H1 (cell line): ENCODE data around the gene PATJ. TPM values are rescaled to one million over a fixed set of nuclear protein-coding genes. Genes with fewer than 3 reads are reported as not detected.

Source experiments
- HDAC6 ChIP-seq: IDR thresholded peaks from one replicate; pipeline ENCODE4 v1.7.1; 2012; ENCODE audit warnings: low read depth, mild to moderate bottlenecking, inconsistent platforms, low read length, moderate library complexity
- MAFK ChIP-seq: IDR thresholded peaks from 2 replicates; pipeline ENCODE4 v1.6.1; 2012; ENCODE audit warnings: low read depth, mild to moderate bottlenecking, improper control_type of control experiment, low read length
- PHF8 ChIP-seq: fragments of 200-600 bp; sonication (generic); conservative IDR thresholded peaks from 2 replicates; pipeline ENCODE4 v1.7.1; 2012; ENCODE audit warnings: low read depth, mild to moderate bottlenecking, inconsistent platforms, low read length, moderate library complexity
- TAF7 ChIP-seq: optimal IDR thresholded peaks from 2 replicates; pipeline ENCODE3; 2011; ENCODE audit warnings: low read depth, mild to moderate bottlenecking, inconsistent platforms, low read length, moderate library complexity, borderline replicate concordance
- polyA plus RNA-seq, 7 experiments: library from polyadenylated mRNA; depleted of rRNA in 3 of 7; stranded (reverse) in 5 of 7; unstranded in 2 of 7; fragments of >200 nt in 5 of 7; fragments of 200-250 nt in 2 of 7; gene quantifications; 1 replicate in 5 of 7; 2 replicates in 1 of 7; 4 replicates in 1 of 7; pipeline versions ENCODE4 v1.2.1 to v1.2.3, GENCODE V29; 2011 to 2013; ENCODE audit warnings: missing spikeins in 2 of 7, mixed read lengths in 2 of 7
- total RNA-seq: library from RNA; stranded (reverse); fragmentation: NEBNext Ultra II Directional; extraction: Animal tissue kit (Norgen Biotek cat#: 25700); gene quantifications from 2 replicates; pipeline ENCODE4 v1.2.1, GENCODE V29; 2021
- TF ChIP-seq, protein P1 (sequence below), 3 experiments: IDR thresholded peaks; 1 replicate in 2 of 3; 2 replicates in 1 of 3; pipeline versions ENCODE4 v1.5.1 to v1.6.1; 2011; ENCODE audit warnings: low read length in 3 of 3, mild to moderate bottlenecking in 3 of 3, inconsistent platforms in 2 of 3, low read depth in 1 of 3, moderate library complexity in 1 of 3; ENCODE audit not compliant: insufficient read depth in 1 of 3; ENCODE audit errors: control extremely low read depth in 1 of 3
- TF ChIP-seq, protein P2 (sequence below): IDR thresholded peaks from 2 replicates; pipeline ENCODE4 v1.6.1; 2011; ENCODE audit warnings: low read length, improper control_type of control experiment

Gene PATJ
- total and polyA plus RNA-seq, 2 of the 8 experiments (the other 6 are each of a cell fraction or from before 2014, with no cell fraction given) = 8.2 to 55.6 TPM

DNA sequence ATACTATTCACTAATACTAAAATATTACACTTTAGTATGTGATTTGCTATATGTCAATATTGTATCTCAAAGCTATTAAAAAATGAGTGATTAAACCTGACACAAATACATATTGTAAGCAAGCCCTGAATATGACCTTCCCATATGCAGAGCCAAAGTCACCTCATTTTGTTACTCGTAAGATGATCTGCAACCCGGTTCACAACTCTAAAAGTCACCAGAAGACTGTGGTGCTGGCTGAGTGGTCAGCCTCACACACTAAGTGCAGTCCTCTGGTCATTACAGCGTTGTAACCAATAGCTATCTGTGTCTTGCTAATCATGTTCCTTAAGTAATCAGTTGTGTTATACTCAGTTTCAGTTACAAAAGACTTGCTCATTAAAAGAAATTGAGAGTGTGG, 254.8 kb downstream of the PATJ start (continued):
- TF ChIP-seq HDAC6 (no peak), TAF7 (no peak), MAFK (no peak), PHF8 (no peak)
- TF ChIP-seq, protein P1, sequence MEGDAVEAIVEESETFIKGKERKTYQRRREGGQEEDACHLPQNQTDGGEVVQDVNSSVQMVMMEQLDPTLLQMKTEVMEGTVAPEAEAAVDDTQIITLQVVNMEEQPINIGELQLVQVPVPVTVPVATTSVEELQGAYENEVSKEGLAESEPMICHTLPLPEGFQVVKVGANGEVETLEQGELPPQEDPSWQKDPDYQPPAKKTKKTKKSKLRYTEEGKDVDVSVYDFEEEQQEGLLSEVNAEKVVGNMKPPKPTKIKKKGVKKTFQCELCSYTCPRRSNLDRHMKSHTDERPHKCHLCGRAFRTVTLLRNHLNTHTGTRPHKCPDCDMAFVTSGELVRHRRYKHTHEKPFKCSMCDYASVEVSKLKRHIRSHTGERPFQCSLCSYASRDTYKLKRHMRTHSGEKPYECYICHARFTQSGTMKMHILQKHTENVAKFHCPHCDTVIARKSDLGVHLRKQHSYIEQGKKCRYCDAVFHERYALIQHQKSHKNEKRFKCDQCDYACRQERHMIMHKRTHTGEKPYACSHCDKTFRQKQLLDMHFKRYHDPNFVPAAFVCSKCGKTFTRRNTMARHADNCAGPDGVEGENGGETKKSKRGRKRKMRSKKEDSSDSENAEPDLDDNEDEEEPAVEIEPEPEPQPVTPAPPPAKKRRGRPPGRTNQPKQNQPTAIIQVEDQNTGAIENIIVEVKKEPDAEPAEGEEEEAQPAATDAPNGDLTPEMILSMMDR (IDR thresholded peaks at IDR 0.05; ENCODE audit: control extremely low read depth in 1 of 3, insufficient read depth in 1 of 3, low read depth in 1 of 3, low read length in 3 of 3) = no peak
- TF ChIP-seq, protein P2, sequence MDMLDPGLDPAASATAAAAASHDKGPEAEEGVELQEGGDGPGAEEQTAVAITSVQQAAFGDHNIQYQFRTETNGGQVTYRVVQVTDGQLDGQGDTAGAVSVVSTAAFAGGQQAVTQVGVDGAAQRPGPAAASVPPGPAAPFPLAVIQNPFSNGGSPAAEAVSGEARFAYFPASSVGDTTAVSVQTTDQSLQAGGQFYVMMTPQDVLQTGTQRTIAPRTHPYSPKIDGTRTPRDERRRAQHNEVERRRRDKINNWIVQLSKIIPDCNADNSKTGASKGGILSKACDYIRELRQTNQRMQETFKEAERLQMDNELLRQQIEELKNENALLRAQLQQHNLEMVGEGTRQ = no peak
